ENCODE measurements around the gene STOM. TPM values are rescaled to one million over a fixed set of nuclear protein-coding genes. Genes with fewer than 3 reads are reported as not detected.

Gene STOM
- total RNA-seq, 2 donors from 2014 or later, result 58.7 to 110 TPM

DNA sequence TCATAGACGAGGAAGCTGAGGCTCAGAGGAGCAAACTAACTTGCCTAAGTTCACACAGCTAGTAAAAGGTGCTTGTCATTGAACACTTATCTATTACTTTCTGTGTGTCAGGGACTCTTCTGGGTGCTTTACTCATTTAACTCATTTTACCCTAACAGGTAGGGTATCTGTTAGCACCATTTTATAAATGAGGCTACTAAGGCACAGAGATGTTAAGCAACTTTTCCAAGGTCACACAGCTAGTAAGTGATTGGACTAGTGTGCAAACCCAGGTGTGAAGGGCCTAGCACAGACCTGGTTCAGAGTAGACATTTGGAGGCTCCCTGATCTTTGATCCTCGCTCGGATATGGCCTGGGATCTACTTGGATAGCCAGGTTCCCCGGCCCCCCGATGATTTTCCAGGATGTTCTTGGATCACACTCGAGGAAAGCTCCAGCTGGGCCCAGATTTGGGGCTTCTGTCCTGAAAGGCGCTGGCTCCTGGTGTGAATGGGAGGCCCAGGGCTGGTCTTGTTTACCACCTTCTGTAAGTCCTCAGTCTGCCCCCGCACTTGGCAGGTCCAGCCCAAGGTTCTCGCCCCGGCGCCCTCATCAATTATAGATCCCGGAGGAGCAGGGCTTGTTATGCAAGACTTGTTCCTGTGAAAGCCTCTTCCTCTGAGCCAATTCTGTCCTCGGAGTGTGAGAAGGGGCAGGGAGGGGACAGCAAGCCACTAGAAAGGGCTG is 64.6 kb downstream of the STOM start:
- Histone ChIP-seq H3K36me3 (peaks cover 13% of the 10 kb centered on the region), H3K9me3 (no peaks in the 10 kb centered on the region), H3K9ac (ENCODE audit: low read depth in 2 of 2, low read length in 2 of 2) (no peak overlapping the region), H3K4me3 (no peak overlapping the region), H3K27ac (no peak overlapping the region), H3K27me3 (no peaks in the 10 kb centered on the region), H3K4me1 (peaks cover 3% of the 10 kb centered on the region)
- DNase-seq, result no peak
- intact Hi-C loops (cut with DNase I), result no loop called here
- no peak for TF ChIP-seq CTCF (IDR thresholded peaks at IDR 0.05)

DNA sequence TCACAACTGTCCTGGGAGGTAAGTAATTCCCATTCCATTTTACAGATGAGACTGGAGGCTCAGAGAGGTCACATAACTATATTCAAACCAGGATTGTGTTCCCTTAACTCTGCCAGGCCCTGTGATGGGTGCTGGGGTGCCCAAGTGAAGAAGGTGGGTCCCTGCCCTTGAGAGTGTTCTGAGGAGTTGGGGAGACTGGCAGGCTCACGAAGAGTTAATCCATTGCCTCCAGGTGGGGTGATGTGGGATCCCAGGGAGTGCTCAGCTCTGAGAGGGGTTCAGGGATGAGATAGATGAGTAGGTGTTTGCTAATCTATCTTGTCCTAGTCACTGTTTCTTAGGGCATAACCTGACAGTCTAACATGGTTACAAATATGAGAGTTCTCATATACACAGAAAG is 65.3 kb downstream of the STOM start:
- H3K4me3 ChIP-seq, result no peak overlapping the region
- peak overlapping the region; percentile 15 for H3K27ac ChIP-seq
- no peak overlapping the region for H3K9ac ChIP-seq (ENCODE audit: low read depth in 2 of 2, low read length in 2 of 2)
- peaks cover 3% of the 10 kb centered on the region for H3K4me1 ChIP-seq
- peaks cover 13% of the 10 kb centered on the region for H3K36me3 ChIP-seq
- intact Hi-C loops (cut with DNase I), result no loop called here
- DNase-seq, result no peak
- no peaks in the 10 kb centered on the region for H3K27me3 ChIP-seq
- TF ChIP-seq CTCF (IDR thresholded peaks at IDR 0.05), result no peak
- H3K9me3 ChIP-seq, result no peaks in the 10 kb centered on the region

GRCh38 chr9:121303456-121304451 is 66.3 kb downstream of the STOM start:
- Histone ChIP-seq H3K9me3 (no peaks in the 10 kb centered on the region), H3K27me3 (no peaks in the 10 kb centered on the region), H3K36me3 (peaks cover 10% of the 10 kb centered on the region), H3K9ac (ENCODE audit: low read depth in 2 of 2, low read length in 2 of 2) (peak overlapping the region in 1 of 2 donors; percentile 14), H3K4me1 (peaks cover 8% of the 10 kb centered on the region), H3K4me3 (no peak overlapping the region), H3K27ac (no peak overlapping the region)
- DNase-seq, result no peak
- no peak for TF ChIP-seq CTCF (IDR thresholded peaks at IDR 0.05)
- intact Hi-C loops (cut with DNase I), result no loop called here

DNA sequence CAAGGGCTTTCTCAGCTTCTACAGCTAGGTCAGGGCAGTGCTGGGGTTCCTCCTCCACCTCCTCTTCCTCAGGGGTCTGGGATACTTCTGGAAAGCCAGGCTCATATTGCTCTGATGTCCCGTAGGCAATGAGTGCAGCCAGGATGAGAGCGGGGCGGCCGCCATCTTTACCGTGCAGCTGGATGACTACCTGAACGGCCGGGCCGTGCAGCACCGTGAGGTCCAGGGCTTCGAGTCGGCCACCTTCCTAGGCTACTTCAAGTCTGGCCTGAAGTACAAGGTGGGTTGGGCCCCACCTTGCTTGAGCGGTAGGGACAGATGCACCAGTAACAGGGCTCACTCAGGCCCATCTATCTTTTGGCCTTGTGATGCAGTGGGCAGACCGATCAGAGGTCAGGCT is 67.3 kb downstream of the STOM start:
- intact Hi-C loops (cut with DNase I), result no loop called here
- DNase-seq, result no peak
- Histone ChIP-seq H3K9me3 (no peaks in the 10 kb centered on the region), H3K4me1 (peaks cover 9% of the 10 kb centered on the region), H3K9ac (ENCODE audit: low read depth in 2 of 2, low read length in 2 of 2) (no peak overlapping the region), H3K4me3 (no peak overlapping the region), H3K27ac (no peak overlapping the region), H3K27me3 (no peaks in the 10 kb centered on the region), H3K36me3 (peaks cover 9% of the 10 kb centered on the region)
- no peak for TF ChIP-seq CTCF (IDR thresholded peaks at IDR 0.05)

DNA sequence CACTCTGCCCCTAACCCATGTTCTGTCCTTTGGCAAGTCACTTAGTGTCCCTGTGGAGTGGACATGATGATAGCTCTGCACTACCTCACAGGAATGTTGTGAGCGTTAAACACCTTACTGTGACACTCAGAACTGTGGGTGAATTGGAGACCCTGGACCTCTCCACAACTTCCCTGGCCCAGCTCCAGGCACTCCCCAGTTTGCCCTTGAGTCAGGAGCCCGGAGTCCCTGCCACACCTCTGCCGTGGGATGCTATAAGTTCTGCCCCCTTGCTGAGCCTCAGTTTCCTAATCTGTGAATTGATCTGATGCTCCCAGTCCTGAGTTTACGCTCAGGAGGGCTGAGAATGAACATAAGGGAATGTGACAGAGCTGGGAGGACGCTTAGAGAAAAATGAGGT is 67.7 kb downstream of the STOM start:
- Histone ChIP-seq H3K36me3 (peaks cover 9% of the 10 kb centered on the region), H3K9me3 (no peaks in the 10 kb centered on the region), H3K4me3 (no peak overlapping the region), H3K4me1 (peaks cover 9% of the 10 kb centered on the region), H3K9ac (ENCODE audit: low read depth in 2 of 2, low read length in 2 of 2) (peak overlapping the region in 1 of 2 donors; percentile 38), H3K27me3 (no peaks in the 10 kb centered on the region), H3K27ac (no peak overlapping the region)
- no peak for TF ChIP-seq CTCF (IDR thresholded peaks at IDR 0.05)
- intact Hi-C loops (cut with DNase I), result no loop called here
- DNase-seq, result no peak
